HepG2 (cell line): ENCODE measurements around the gene COL27A1.

Source experiments
- MAFK ChIP-seq, 2 experiments: IDR thresholded peaks in 1 of 2; conservative IDR thresholded peaks in 1 of 2; 2 replicates each; pipeline ENCODE4 v1.6.1; 2011; ENCODE audit warnings: improper control_type of control experiment in 2 of 2, low read length in 2 of 2
- NCOA2 ChIP-seq: sonication (generic); formaldehyde crosslinking; IDR thresholded peaks from 2 replicates; pipeline ENCODE4 v1.8.0; 2022; ENCODE audit warnings: inconsistent platforms

DNA sequence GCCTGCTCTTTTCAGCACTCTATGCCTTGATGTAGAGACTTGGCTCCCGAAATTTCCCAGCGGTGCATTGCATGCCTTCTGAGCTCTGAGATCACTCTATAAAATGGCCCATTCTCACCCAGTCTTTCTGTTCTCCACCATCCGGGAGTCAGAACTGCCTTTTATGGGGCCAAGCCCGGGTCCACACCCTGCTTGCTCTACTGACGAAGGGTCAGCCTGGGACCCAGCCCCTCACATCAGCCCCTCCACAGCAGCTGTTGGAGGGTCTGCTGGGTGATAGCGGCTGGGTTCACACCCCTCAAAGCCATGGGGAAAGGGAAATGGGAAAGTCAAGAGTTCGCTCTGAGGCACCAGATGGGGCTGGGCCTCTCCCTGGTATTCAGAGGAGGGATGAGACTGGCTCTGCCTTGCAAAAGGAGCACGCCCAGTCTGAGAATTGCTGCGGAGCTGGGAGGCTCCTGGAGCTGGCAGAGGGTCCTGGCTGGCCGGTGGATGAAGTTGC lies 101.5 kb downstream of the COL27A1 start:
- TF ChIP-seq NCOA2 (CRISPR knock-in tag) (no peak), MAFK (conservative IDR thresholded peaks at IDR 0.05 in 1 of 2, IDR thresholded peaks at IDR 0.05 in 1 of 2; ENCODE audit: low read length in 2 of 2) (no peak)
